ENCODE measurements around the gene HHLA2.

HHLA2 gene

DNA sequence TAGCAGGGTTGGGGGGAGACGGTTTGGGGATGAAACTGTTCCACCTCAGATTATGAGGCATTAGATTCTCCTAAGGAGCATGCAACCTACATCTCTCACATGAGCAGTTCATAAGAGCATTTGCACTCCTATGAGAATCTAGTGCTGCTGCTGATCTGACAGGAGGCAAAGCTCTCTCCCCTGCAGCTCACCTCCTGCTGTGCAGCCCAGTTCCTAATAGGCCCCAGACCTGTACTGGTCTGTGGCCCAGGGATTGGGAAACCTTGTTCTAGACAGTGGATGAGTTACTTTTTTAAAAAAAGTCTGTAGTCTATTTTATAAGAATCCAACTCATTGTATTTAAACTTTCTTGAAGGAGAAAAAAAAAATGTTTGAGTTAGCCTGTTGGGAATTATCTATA is 100.0 kb downstream of the HHLA2 start:
- no peak for DNase-seq (ENCODE audit: low spot score)
- TF ChIP-seq, protein P1, sequence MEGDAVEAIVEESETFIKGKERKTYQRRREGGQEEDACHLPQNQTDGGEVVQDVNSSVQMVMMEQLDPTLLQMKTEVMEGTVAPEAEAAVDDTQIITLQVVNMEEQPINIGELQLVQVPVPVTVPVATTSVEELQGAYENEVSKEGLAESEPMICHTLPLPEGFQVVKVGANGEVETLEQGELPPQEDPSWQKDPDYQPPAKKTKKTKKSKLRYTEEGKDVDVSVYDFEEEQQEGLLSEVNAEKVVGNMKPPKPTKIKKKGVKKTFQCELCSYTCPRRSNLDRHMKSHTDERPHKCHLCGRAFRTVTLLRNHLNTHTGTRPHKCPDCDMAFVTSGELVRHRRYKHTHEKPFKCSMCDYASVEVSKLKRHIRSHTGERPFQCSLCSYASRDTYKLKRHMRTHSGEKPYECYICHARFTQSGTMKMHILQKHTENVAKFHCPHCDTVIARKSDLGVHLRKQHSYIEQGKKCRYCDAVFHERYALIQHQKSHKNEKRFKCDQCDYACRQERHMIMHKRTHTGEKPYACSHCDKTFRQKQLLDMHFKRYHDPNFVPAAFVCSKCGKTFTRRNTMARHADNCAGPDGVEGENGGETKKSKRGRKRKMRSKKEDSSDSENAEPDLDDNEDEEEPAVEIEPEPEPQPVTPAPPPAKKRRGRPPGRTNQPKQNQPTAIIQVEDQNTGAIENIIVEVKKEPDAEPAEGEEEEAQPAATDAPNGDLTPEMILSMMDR (IDR thresholded peaks at IDR 0.05; ENCODE audit: extremely low read depth, missing control alignments) = no peak

DNA sequence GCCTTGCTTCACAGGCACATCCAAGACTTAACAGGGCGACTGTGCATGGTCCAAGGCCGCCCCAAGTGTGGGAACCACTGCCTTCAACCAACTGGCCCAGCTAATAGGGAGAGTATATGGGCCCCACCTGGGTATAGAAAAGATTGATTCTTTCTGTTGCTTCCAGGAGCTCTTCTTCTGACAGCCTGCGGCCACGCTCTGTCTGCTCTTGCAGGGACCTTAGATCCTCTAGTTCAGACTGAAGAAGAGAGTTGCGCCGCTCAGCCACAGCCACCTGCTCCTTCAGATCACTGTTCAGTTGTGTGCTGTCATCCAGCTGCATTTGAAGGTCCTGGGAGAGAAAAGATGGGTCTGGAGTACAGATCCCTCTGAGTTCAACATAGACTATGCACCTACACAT is 102.2 kb downstream of the HHLA2 start:
- TF ChIP-seq, protein P1 (IDR thresholded peaks at IDR 0.05; ENCODE audit: extremely low read depth, missing control alignments) = no peak
- DNase-seq (ENCODE audit: low spot score) = no peak

DNA sequence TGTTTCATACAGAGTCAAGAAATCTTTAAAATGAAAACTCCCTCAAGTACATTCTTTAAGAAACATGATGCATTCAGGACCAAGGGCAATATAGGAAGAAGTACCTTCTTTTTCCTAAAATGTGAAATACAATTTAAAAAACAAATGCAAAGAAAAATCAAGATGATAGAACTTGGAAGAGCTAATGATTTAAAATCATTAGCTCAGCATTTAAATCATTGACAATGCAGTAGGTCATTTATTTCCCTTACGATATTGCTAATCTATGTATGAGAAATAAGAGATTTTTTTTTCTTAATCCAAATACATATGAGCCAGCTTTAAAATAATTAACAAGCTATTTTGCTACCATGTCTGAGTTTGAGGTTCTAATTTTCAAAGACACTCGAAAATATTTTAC is 105.5 kb downstream of the HHLA2 start:
- no peak for DNase-seq (ENCODE audit: low spot score)
- TF ChIP-seq, protein P1 (IDR thresholded peaks at IDR 0.05; ENCODE audit: extremely low read depth, missing control alignments) = no peak

DNA sequence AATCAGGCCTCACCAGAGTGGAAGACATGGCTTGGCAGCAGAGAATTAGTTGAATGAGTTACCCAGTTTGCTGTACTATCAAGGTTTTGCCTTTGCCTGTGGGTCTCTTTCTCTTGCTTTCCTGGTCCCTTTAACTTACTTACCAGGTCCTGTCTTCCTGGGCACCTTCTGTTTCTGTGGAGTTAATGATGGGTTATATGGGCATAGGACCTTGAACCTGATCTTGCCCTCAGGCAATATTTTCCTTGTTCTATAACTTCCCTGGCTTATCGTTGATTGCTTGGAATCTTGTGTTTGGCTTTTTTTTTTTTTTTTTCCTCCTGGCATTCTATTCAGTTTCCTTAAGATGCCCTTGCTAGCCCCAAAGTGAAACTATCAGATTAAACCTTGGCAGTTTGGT is 106.8 kb downstream of the HHLA2 start:
- DNase-seq (ENCODE audit: low spot score) = no peak
- TF ChIP-seq, protein P1 (IDR thresholded peaks at IDR 0.05; ENCODE audit: extremely low read depth, missing control alignments) = no peak

- no peak for DNase-seq (ENCODE audit: low spot score)
- TF ChIP-seq, protein P1 (IDR thresholded peaks at IDR 0.05; ENCODE audit: extremely low read depth, missing control alignments) = no peak
Observed at GRCh38 chr3:108403686-108404345, 107.5 kb downstream of the HHLA2 start.

GRCh38 chr3:108404368-108404767 is 108.0 kb downstream of the HHLA2 start:
- DNase-seq (ENCODE audit: low spot score) = no peak
- TF ChIP-seq, protein P1 (IDR thresholded peaks at IDR 0.05; ENCODE audit: extremely low read depth, missing control alignments) = no peak

DNA sequence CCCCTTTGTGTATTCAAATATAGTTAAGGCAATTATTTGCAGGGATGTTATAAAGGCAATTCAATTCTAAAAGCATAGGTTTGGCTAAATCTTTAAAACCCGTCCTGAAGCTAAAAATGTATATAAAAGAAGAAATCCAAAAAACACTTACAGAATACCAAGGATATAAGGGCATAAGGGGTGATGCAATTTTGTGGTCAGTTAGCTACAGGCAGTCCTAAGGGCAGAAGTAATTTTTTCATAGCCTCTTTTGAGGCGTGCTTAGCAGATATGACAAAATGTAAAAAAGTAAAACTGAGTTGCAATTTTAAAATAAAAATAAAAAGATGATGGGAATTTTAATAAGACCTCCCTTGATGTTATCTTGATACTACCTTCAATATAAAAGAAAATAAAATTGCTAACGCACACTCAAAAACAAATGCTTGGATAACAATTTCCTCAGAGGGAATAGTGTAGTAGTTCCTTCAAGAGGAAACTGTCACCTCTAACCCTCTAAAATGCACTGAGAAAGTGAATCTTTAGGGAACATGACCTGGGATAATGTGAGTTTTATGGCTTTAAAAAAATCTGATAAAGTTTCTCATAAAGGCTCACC is 109.8 kb downstream of the HHLA2 start:
- TF ChIP-seq, protein P1 (IDR thresholded peaks at IDR 0.05; ENCODE audit: extremely low read depth, missing control alignments) = no peak

More for the DNA sequence above, 109.8 kb downstream of the HHLA2 start:
- DNase-seq (ENCODE audit: low spot score) = no peak

Measured in GM20000 (cell line).